Central memory CD4-positive, alpha-beta T cell (primary cell): ENCODE results near the gene MBTPS2.
"Not testable (repeated sequence)": the region's sequence is repeated elsewhere in the genome, so short reads cannot be mapped to it uniquely, and the experiment has no call there.

Experiments
- DNase-seq: peaks from one replicate; pipeline ENCODE4 v3.0.0; 2022

The MBTPS2 gene

DNA sequence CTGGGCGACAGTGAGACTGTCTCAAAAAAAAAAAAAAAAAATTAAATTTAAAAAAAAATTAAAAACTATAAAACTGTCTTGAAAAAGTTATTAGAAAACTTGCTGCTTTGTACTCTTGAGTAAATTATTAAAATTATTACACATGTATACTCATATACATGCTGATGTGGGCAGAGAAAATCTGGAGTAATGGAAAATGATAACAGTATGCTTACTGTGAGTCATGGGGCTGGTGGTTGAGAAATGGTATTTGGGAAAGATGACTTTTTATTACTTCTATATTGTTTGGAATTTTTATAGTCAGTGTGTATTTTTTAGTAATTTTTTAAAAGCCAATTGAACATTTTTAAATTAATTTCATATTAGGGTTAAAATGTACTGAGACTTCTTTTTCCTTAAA, 23.8 kb downstream of the MBTPS2 start:
- no peak for DNase-seq

DNA sequence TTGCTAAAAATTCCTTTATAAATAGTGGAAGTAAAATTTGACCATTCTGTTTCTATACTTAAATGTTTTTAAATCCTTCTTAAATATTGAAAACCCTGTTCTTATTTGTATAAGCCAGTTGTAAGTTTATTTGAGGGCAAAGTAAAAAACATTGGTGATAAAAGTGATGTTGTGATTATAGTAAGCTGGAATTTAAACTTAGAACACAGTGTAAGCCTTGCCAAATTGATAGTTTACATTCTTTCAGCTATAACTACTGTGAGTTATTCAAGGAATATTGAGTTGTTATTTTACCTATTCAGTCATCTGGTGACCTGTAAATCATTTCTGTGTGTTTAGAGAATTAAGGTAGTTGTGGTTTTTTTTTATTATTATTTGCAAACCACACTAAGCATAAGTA, 26.0 kb downstream of the MBTPS2 start:
- no peak for DNase-seq

DNA sequence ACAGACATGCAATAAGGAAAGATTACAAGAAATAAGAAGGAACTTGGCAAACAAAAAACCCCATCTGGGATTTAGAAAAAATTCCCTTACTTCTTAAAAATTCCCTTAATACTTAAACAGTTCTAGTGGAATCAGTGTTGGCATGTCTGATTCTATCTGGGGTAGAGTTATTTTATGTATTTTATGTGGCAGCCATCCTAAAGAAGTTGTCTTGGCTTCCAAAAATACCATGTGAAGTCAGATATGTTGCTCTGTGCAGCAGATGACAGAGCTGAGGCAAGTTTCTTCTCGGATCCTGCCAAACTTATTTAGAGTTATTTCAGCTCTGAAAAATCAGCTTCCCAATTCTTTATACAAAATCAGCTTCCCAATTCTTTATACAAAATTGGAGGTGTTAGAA, 31.1 kb downstream of the MBTPS2 start:
- DNase-seq: no peak

DNA sequence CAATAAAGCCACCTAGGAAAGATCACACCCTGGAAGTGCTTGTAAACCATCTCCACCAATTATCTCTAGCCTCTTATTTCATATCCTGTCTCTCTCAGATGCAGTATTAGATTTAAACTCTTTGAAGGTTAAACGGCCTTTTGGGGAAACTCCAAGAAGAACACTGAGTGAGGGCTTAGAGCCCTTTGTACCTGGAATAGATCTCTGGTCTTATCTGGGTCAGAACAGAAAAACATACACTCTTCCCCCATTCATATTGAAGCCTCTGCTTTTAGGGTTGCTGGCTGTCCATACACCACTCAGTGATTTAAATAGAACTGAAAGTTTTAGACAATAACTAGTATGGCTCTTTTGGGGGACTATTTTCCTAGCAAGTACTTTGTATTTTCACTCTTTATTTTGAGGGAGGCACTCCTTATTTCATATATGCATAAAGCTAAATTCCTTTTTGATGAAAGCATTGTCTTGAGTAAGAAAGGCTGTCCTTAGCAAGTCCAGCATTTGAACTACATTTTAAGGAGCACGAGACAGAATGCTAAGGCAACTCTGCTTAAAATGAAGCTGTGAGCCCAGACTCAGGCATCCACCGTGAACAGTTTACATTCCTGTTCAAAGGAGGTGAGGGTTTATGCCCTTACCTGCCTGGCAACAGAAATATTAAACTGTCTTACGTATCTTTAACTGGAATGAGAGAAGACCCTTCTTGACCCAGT, 33.8 kb downstream of the MBTPS2 start:
- no peak for DNase-seq

DNA sequence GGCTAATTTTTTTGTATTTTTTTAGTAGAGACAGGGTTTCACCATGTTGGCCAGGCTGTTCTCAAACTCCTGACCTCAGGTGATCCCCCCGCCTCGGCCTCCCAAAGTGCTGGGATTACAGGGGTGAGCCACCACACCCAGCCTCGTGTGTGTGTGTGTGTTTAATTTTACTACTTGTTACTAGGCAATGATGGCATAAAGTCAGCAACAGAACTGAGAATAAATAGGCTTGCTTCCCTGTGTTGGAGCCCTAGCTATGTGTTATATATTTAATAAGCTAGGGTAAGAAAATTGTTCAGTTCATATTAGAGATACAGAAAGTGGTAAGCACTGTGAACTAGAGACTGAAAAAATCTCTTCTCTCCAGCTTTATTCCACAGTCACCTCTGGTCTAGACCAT, 34.8 kb downstream of the MBTPS2 start:
- DNase-seq: not testable (repeated sequence)

DNA sequence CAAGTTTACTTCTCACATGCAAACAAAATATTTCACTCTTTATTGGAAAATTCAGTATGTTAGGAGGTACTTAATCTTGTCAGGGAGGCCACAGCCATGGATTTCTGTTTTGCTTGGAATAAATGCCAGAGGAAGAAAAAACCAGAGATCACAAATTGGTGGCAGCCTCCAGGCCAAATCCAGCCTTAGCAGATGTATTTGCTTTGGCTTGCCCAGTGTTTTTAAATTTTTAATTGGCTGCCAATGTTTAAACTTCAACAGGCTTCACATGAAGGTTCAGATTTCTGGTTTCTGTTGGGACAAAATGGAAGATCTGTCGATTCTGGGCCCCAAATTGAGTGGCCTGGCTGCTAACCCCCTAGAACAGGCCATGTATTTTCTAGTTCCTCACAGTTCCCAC, 35.6 kb downstream of the MBTPS2 start:
- no peak for DNase-seq

DNA sequence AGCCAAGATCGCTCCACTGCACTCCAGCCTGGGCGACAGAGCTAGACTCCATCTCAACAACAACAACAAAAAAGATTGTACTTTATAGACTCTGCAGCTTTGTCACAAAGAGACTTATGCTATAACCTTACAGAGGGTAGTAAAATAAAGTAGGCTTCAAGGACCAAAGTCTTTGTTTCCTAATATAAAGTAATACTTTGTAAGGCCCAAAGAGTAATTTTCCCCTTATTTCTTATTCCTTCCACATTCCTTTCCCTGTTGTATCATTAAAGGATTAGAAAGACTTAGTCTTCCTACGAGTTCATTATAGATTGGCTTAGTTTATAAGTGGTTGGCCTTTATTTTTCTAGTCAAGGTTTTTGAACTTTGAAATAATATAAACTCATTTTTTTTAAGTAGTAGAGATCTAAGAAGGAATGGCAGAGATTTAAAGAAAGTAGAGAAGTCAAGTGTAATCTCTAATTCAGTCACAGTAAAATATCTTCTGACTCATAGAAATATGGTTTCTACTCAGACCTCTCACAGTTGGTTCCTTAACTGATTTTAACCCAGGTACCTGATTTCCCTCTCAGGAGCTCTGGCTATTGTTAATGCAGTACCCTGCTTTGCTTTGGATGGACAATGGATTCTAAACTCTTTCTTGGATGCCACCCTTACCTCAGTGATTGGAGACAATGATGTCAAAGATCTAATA, 42.6 kb downstream of the MBTPS2 start:
- no peak for DNase-seq

DNA sequence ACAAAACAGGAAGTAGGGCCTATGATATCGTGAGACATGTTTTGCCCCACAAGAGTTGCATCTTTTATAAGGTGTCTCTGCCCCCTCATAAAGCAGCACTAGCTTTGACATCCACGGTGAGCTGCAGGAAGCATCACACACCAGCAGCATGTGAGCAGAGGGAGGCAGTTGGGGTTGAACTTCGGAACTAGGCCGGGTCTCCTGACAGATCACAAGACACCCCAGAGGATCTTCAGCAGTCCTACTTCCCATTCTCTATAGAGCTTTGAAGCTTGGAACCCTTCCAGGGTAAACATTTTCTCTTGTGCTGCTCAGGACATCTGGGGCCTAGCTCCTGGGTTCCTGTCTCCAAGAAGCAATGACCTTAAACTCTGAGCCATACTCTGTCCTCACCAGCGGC, 43.8 kb downstream of the MBTPS2 start:
- DNase-seq: no peak

DNA sequence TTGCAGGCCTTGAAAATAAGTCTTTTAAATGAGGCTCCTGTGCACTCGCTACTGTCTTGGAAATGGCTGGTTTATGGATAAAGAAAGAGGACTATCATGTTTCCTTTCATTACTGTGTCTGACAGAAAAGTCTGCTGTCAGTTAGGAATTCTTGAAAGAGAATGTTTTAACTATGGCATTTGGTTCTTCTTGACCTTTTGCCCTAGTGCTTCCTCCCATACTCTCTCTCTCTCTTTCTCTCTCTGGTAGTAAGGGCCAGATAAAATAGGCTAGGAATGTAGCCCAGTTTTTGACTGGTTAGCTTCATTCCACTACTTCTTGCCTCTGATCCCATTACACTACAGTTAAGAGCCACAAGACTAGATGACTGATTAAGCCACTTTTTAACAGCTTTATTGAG, 46.2 kb downstream of the MBTPS2 start:
- DNase-seq: no peak

DNA sequence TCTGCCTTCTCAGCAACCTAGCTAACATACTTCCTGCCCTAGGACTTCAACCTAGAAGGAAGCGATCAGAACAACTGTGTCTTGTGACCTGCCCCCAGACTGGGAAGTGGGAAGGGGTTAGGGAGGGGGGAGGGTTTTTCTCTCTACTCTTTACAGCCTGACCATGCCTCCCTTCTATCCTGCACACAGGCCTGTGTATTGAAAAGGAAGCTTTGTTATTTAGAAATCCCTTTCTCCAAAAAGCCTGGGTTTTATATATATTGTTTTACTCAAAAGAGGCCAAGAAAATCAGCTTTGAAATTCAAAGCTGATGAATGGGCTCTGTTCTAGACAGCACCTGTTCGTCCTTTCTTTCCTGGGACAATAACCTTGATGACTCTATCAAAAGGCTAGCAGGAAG, 65.9 kb downstream of the MBTPS2 start:
- no peak for DNase-seq

DNA sequence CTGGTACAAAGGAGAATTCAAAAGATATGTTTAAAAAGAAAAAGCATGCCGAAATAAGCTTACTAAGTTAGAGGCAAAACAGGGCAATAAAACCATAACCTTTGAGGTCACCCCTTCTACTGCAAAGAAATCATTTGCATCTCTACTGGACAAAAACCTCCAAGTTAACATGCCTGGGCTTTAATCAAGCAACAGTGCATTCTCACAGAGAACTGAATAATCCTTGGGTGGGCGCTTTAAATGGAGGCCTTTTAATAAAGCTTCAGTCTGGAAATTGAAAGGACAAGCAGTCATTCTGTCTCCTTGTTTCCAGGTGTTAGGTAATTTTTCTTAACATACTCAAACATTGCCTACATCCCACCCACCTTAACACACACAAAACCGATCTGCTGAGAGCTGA, 66.5 kb downstream of the MBTPS2 start:
- DNase-seq: no peak

DNA sequence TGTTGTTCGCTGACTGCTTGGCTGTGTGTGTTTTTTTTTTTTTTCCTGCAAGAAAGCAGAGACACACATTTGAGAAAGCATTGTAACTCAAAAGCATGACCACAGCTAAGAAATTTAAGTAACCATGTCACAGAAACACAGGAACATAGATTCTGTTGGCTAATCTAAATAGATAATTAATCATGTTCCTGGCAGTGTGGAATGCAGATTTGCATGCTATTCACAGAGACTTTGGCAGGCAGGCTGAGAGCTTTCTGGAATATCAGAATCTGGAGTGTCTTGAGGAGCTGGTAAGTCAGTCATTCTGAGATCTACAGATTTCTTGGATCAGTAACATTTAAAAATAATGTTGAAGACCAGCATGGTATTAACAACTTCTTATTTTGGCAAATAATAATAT, 67.8 kb downstream of the MBTPS2 start:
- DNase-seq: no peak

DNA sequence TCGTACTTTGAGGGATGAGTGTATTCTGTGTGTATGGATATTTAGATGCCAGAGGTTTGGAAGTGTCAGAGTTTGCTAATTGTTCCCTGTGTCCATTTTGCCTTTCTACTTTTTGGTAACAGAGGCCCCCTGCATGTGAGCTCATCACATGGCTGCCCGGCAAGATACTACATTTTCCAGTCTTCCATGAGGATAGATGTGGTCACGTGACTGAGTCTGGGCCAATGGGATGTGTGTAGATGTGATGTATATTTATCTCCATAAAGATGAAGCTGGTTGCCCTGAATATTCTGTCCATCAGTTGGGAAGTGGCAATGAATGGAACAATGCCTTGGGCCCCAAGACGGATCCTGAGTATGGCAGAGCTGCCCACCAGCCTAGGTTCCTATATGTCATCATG, 72.1 kb downstream of the MBTPS2 start:
- no peak for DNase-seq

DNA sequence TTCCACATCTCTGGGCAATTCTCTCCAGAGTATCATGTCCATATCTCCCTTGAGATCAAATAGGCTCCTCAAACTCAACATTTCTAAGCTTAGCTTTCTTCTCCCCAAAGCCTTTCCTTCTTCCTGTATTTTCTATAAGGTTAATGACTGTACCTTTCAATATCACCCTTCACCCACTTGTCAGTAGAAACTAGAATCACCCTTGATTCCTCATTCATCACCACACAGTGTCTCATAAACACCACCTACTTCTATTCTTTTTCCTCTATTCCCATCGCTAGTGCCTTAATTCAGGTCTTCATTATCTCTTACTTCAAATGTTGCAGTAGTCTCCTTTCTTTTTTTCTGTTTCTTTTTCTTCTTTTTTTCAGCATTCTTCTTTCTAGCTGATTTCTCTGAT, 72.8 kb downstream of the MBTPS2 start:
- no peak for DNase-seq

DNA sequence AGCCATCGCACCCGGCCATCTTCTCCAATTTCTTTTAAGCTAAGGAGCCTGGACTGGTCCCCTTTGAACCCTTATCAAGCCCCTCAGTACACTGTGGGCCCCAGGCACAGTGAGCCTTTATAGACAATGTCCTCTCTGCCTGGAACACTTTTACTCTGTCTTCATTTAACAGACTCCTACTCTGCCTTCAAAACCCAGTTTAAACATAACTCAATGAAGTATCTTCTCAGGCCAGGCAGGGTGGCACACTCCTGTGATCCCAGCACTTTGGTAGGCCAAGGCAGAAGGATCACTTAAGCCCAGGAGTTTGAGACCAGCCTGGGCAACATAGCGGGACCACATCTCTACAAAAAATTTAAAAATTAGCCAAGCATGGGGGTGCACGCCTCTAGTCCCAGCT, 73.6 kb downstream of the MBTPS2 start:
- DNase-seq: no peak

DNA sequence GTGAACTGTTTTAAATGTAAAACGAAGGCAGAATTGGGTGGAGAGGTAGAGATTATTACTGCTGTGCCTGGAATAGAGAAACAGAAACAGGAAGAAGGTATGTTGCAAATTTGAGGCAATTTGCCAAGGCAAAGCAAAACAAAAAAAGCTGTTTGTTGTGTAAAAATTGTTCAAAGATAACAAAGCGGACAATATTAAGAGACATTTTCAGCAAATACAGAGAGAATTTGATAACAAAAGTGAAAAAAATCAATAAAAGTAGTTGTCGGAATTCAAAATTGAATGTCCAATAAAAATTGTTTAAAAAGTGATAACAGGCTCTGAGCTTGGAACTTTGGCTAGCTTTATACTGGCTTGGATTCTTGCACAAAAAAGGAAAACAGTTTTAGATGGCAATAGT, 86.7 kb downstream of the MBTPS2 start:
- no peak for DNase-seq

DNA sequence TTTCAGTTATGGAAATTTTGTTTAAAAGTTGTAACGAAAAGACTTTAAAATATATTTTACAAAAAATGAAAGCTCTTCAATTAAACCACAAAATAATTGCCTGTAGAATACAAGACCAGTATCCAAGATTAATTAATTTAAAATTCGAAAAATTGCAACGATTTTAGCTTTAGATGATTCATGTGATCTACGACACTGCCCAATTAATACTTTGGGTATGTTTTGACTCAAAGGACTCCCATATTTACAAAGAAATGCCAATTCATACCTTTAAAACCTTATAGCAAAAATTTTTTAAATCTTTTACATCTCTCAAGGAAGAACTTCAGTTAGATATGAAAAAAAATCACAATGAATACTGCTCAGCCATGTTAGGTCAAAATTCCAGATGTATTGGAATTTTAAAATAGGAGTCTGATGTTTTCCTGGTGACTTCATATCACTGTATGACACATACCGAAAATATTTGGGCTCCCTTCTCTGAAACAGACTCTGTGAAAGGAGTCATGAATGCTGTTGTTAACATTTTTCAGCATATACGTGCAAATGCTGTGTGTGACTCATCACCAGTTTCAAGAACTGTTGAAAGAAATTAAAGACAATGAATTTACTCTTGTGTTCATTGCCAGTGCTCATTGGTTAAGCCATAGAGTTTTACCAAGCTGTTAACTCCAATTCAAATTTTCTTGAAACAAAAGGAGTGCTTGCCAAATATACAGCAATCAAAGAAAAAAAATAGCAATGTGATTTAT, 87.3 kb downstream of the MBTPS2 start:
- no peak for DNase-seq

DNA sequence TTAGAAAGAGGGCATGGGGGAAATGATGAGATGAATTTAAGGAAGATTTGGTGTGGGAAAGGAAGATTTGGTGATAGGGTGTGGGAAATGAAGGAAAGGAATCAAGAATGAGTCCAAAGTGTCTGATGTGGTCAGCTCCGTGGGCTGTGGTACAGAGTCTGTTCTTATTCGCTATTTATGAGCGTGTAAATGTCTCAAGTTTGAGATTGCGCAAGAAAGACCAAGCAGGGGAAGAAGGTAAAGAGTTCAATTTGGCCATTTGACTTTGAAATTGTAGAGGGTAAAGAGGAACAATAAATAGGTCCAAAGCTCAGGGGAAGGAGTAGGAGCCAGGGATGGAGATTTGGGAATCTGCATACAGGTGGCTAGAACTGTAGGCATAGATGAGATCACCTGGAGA, 89.8 kb downstream of the MBTPS2 start:
- no peak for DNase-seq

DNA sequence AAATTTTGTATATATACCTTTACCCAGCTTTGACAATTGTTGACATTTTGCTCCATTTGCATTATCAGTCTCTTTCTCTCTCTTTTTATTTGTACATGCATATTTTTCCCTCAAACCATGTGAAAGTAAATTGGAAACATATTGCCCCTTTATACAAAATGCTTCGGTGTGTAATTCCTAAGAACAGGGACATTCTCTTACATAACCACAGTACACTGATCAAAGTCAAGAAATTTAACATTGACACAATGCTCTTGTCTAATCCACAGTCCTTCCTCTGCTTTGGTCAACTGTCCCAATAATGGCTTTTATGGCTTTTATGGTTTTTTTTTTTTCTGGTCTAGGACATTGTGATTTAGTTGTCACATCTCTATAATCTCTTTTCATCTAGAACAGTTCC, 91.6 kb downstream of the MBTPS2 start:
- no peak for DNase-seq

DNA sequence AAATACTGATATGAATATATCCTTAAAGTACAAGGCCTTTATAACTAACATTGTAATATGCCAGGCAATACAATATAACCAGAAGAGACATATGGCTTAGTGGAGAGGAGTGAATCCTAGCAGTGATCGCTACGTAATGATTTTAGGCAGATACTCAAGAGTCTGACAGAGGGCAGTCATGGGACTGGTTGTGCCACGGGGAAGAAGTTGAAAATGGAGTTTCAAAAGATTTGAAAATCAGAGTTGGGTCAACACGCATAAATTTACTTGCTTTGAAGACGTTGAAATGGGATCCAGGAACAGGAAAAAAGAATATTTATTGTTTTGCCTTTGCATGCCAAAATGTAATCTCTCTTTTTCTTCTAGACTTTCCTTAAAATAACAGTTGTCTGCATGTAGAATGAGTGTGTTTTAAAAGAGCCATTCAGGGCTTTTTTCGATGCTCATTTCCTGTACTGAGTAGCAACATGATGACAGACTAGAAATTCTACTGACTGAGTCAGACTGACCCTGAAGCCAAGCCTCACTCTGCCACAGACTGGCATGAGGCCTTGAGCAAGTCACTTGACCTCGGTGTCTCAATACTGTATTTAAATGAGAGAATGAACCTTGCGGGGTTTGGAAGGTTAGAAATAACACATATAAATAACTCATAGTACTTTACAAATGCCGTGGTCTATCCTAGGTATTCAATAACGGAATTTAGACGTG, 93.0 kb downstream of the MBTPS2 start:
- DNase-seq: no peak

DNA sequence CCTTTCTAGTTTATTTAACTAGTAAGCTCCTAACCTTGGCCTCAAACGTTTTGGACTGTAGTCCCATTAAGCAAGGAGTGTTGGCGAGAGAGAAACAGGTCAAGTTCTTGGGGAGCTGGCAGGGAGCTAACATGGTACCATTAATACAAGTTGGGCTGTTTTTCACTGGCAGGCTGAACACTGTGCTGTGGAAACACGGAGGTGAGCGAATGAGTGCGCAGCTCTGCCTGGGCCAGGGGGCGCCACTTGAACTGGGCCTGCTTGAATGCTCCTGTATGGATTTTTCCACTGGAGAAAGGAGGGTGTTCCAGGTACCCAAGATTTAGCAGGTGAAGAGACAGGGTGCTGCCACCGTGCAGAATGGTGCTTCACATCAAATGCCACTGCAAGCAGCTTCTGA, 93.7 kb downstream of the MBTPS2 start:
- no peak for DNase-seq

DNA sequence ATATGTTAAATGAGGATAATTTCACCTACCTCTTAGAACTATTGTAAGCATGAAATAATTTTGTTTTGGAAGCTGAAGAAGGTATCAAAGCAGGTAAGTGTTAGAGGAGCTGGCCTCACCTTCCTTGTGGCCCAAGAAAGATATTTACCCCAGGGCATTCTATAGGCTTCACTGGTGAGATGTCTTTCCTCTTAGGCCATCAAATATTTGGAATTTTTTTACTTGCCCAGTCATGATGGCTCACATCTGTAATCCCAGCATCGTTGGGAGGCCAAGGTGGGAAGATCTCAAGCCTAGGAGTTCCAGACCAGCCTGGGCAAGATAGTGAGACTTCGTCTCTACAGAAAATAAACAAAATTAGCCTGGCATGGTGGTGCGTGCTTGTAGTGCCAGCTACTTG, 95.0 kb downstream of the MBTPS2 start:
- no peak for DNase-seq
